ENCODE data around the gene XRCC5. TPM values are rescaled to one million over a fixed set of nuclear protein-coding genes. Genes with fewer than 3 reads are reported as not detected.

XRCC5 gene
- total and polyA plus RNA-seq, 2 of the 8 experiments (the other 6 are each of a cell fraction or from before 2014, with no cell fraction given): 308 to 644 TPM

DNA sequence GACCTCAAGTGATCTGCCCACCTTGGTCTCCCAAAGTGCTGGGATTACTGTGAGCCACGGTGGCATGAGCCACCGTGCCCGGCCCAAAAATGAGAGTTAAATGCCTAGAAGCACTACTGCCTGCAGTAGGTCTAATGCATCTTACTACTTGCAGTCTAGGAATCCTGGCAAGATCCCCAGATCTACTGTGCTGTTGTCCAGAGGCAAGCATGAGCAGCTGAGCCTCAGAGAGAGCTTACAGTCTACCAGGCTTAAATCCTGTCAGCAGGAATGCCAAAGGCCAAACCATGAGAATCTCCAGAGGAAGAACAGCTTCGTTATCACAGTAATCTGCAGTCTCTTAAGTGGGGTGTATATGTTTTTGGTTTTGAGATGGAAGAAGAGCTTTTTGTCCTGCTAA, 54.4 kb downstream of the XRCC5 start (continued):
- TF ChIP-seq TBP (IDR thresholded peaks at IDR 0.05; ENCODE audit: low read depth, low read length): no peak
- TF ChIP-seq TCF12 (IDR thresholded peaks at IDR 0.05; ENCODE audit: low read depth, low read length): no peak
- TF ChIP-seq SRF (IDR thresholded peaks at IDR 0.05; ENCODE audit: low read depth, low read length): no peak
- TF ChIP-seq RFX5 (IDR thresholded peaks at IDR 0.05; ENCODE audit: borderline replicate concordance, low read depth, low read length): no peak

Data from H1 (cell line).